ENCODE data around the gene TKTL1.
A peak's percentile ranks its signal among the peaks of the same experiment; 100 is the strongest.
"Not testable (repeated sequence)": the region's sequence is repeated elsewhere in the genome, so short reads cannot be mapped to it uniquely, and the experiment has no call there.

TKTL1 gene

DNA sequence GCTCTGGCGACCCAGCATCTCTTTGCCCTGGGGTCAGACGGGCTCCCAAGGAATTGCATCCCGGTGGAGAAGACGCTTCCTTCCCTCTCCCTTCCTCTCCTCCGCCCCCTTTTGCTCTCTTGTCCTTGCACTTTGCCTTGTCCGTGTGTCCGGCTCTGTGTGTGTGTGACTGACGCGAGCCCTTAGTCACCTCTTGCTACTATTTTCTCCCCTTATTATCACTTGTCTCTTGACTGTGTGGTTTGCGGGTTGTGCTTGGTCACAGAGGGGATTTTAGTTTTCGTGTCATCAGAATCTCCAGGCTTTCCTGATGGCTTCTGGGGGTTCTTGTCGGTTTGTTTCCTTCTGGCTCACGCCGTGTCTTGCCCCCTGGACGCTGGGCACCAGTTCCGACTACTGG lies 47.5 kb downstream of the TKTL1 start:
- not testable (repeated sequence) for DNase-seq

DNA sequence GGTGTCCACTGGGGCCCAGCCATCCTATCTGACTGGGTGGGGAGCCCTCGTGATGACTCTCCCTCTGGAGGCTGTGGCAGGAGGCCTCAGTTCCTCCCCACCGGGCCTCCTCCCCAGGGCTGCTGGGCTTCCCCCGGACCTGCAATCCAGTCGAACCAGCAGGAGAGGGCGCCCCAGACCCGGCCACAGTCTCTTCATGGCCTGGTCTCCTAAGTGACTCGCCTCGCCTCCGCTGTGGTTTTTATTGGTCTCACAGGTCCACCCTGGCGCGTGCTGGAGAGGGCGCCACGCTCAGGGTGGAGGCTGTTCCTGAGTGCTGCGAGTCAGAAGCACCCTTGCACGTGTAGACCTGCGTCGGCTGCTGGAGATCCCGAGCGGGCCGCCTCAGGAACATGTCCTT lies 48.0 kb downstream of the TKTL1 start:
- not testable (repeated sequence) for DNase-seq

DNA sequence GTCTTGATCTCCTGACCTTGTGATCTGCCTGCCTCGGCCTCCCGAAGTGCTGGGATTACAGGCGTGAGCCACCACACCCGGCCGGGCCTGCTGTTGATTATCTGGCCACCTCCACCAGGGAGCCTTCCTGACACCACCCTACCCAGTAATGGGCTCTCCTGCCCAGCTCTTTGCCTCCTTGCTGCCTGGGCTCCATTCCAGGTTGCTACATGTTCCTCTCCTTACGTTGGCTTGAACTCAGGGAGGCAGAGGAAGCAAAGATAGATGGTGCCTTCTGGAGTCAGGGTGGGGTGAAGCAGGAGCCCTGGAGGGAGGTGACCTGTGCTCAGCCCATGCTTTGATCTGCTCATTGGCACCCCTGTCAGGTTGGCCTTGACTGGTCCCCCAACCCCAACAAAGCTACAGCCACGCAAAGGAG lies 52.5 kb downstream of the TKTL1 start:
- DNase-seq, result no peak

DNA sequence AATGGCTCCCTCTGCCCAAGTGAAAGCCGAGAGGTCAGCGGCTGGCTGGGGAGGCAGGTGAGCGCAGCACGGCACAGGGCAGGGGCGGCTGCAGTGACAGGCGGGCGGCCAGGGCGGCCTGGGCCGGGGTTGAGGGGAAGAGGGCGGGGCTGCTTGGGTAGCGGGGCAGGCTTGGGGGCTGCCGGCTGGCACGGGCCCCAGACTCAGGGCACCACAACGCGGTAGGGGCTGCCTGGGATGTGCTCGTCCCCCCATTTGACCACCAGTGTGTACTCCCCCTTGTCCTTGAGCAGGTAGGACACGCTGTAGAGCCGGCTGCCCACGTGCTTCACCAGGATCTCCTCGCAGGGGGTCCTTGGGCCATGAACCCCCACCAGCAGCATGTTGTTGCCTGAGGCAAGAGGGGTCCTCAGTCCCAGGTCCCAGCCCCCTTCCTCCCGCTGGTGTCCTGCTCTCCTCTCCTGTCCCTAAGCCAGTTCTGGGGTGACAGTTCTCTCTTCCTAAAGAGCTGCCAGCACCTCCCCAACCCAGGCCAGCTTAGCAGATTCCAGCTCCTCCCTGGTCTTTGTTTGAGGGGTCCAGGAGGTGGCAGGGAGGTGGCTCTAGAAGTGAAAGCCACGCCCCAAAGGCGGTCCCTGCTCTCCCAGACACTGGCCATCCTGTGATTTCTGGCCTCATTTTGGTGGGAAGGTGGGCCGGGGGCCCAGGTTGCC lies 53.2 kb downstream of the TKTL1 start:
- DNase-seq, result no peak

DNA sequence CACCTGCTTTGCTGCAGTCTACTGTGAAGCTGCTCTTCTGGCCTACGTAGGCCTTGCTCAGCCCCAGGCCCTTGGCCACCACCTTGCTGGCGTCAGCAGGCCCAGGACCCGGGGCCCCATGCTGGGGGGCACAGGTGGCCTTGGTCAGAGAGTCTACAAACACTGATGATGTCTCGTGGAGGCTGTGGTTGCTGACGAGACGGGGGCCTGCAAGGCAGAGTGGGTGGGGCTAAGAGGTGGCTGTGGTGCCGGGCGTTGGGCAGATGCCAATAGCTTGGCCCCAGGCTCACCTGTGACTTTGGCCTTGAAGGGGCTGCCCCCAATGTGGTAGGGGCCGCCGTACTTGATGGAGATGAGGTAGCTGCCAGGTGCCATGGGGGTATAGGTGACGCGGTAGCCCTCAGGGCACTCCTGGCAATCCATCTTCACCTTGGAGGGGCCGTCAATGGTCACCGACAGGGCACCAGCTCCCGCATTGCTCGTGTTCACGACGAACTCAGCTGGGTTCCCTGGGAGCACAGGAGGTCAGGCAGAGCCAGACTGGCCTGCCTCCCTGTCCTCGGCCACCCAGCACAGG lies 53.9 kb downstream of the TKTL1 start:
- DNase-seq, result no peak

DNA sequence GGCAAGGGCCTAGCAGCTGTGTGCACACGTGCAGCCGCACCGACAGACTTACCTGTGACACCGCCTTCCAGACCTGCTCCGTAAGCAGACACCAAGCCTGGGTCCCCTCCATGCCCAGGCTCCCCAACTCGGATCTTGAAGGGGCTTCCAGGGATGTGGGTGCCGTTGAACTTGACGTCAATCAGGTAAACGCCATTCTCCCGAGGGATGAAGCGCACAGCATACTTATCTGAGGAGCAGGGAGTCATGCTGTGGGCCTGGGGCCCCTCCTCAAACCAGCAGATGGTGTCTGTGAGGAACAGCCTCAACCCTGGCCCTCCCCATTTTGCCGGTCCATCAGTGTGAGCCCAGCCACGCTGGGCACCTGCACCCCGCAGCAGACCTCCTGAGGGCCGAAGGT lies 54.4 kb downstream of the TKTL1 start:
- DNase-seq, result no peak

DNA sequence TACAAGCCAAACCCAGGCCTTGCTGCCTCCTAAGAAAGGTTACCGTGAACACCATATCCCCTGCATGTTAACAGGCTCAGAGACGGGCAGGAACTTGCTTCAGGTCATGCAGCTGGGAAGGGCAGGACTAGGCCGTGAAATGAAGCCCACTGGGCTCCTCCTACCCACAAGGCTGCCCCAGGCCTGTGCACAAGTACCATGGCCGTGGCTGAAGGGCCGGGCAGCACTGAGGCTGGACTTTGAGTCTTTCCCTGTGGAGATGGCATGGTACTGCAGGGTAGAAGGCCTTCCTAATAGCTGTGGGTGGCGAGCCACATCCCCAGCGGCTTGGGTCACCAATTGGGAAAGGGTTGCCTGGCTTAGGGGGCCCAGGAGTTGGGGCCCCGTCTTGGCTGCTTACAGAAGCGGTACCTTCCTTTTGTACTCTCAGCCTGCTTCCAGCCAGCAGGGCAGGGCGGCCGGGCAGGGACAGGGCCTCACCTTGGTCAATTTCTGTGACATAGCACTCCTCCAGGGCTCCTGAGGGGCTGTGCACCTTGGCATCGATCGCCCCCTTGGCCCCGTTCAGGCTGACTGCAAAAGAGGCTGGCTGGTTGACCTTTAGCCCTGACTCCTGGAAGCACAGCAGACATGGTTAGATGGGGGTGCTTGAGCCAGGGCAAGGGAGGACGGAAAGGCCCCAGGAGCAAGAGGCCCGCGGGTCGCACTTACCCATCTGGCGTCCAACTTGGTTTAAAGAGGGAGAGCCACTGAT lies 55.0 kb downstream of the TKTL1 start:
- DNase-seq, result no peak

DNA sequence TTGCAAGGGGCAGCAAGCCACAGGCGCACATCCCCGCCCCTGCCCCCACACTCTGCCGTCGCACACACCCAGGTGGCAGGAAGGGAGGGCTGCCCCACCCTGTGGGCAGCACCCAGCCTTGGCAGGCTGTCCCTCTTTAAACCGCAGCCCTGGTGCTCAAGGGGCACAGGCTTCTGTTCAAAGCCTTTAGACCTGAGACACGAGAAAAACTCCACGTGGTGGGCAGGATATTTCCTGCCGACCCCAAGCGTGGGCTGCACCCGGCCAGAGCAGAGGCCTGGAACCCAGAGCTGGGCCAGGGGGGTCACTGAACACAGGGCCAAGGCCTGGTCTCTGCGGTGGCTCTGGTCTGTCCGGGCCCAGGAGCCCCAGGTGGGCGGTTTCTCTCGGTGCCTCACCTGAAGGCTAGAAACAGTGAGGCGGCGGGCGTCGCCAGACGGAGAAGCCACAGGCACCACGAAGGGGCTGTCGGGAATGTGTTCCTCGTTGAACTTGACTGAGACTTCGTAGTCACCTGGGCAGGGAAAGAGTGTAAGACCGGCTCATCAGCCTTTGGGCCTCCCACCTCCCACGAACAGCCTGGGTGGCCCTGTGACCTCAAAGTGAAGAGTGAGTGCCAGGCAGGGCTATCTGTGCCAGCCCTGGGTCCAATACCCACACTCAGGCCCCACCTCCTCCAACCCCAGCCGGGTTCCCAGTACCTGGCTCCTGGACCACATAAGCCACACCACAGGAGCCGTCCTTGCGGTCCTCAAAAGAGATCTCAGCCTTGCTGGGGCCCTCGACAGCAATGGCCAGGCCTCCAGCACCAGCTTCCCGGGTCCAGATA lies 55.8 kb downstream of the TKTL1 start:
- no peak for DNase-seq

DNA sequence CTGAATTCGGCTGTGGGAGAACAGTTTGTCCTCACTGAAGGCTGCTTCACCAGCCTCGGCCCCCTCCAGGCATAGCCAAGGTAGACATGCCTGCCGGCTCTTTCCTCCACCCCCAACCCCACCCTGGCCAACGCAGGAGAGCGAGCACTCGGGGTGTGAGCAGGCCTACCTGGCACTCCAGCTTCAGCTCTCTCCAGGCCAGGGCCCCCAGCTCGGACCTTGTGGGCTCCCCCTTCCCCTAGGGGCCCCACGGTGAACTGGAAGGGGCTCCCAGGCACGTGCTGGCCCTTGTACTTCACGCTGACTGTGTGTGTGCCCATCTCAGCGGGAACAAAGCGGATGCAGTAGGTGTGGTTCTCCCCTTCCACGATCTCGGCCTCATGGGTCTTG lies 56.4 kb downstream of the TKTL1 start:
- DNase-seq, result no peak

DNA sequence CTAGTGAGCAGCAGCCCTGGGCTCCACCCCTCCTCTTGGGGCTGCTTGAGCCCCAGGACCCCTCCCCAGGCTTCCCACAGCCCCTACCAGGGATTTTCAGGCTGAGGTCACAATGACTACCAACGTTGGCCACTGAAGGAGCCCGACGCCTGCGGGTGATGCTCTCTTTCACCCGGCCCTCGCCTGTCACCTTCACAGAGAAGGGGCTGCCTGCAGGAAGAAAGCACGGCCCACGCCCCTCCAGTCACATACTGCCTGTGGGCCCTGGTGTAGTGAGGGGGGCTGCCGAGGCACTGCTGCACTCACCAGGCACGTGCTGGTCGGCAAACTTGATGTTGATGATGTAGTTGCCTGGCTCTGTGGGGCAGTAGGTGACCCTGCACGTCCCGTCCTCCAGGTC lies 56.9 kb downstream of the TKTL1 start:
- DNase-seq, result no peak

DNA sequence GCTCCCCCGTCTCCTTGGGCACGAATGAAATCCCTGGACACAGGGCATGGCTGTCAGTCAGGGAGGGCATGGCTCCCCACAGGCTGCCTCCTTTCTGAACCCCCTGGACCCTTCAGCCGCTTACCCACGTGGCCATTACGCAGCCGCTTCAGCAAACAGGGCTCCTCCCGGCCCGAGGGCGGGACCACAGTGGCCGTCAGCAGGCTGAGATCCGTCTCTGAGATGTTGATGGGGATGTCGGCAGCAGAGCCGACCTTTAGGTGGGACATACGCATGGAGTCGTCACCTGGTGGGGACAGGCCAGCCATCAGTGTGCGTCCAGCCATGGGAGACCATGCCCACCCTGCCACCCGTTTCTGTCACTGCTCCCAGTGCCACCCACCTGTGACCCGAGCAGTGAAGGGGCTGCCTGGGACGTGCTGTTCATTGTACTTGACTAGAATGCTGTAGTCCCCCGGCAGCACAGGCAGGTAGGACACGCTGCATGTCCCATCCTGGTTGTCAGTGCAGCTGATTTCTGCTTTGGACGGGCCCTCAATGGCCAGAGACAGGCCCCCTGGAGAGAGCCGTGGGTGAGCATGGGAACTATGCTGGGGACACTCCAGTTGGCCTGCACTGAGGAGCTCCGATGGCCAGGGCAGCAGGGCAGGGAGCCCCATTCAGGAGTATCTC lies 57.7 kb downstream of the TKTL1 start:
- no peak for DNase-seq

DNA sequence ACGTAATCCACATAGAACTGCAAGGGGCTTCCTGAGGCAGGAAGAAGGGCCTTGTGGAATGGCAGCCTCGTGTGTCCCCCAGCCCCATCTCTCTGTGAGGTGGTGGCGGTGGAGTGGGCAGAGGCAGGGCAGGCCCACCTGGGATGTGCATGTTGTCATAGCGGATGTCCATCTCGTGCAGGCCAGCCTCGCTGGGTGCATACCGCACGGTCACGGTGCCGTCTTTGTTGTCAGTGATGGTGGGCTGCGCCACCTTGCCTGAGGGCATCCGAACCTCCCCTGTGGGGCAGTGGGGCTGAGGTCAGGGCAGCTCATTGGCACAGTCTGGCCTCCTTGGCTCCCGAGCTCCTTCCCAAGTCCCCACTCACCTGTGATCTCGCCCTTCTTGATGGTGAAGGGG lies 58.4 kb downstream of the TKTL1 start:
- no peak for DNase-seq

DNA sequence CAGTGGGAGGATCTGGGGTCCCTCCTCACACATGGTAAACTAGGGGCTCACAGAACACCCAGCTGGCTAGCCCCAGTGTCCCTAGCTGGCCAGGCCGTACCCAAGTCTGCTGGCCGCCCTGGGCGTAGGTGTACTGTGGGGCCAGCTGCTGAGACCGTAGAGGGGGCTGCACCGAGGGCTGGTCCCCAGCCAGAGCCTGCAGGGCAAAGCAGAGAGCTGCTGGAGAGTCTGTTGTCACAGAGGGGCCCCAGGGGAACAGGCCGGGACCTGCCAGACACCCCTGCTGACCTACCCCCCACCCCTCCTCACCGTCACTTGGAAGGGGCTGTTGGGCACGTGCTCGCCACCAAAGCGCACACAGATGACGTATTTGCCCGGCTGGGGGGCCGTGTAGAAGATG lies 58.9 kb downstream of the TKTL1 start:
- no peak for DNase-seq

DNA sequence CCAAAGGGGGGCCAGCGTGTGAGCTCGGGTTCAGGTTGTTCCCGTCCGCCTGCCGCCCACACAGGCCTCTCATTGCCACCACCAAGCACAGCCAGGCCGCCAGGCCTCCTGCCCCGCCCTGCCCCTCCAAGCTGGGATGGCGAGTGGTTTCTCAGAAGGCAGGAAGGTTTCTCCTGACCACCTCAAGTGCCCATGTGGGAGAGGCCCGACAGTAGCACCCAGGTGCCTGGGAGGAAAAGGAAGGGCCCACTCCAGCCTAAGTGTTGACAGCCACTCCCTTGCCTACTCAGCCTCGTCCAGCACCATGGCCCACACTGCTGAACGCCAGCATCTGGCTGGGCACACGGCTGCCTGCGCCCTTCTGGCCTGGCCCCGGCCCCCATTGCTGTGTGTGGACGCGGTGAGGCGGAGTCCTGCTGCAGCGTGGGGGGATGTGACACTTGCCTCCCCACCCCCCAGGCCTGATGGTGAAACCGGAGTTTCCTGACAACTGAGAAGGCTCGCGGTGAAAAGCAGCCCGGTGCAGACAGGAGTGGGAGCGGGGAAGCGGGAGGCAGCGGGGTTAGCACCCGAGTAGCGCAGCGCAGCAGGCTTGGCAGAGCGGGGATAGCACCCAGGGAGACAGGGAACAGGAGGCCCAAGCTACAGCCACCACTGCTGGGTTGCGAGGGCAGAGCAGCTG lies 59.6 kb downstream of the TKTL1 start:
- no peak for DNase-seq

DNA sequence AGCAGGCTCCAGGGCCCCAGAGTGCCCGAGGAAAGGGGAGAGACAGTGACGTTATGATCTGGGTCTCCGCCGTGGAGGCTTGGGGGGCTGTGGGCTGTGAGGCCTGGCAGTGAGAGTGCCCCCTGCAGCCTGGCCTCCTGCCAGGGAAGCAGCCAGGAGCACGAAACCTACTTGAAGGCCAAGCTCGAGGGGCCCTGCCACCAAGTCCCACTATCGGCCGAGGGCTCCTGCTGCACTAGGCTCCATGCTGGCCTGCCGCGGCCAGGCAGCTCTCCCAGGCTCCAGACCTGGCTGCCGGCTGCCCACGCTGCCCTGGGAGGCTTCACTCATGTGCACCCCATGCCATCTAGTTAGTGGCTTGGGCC lies 60.2 kb downstream of the TKTL1 start:
- DNase-seq, result peak in 1 of 56 donors; percentile 16

DNA sequence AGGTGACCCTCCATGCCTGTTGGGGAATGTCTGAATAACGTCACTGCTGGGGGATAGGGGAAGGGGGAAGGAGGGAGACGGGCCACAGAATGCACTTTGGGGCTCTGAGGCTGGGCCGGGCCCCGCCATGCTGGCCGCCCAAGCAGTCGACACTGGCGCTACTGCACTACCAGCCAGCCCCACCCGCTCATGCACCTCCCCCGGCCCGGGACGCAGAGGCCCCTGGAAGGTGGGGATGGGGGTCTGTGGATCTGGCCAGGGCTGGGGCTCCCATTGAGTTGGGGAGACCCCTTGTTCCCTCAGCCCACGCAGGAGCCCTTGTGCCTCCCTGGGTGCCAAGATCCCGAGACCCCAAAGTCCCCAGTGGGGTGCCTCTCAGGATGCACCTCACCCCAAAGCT lies 61.0 kb downstream of the TKTL1 start:
- no peak for DNase-seq

DNA sequence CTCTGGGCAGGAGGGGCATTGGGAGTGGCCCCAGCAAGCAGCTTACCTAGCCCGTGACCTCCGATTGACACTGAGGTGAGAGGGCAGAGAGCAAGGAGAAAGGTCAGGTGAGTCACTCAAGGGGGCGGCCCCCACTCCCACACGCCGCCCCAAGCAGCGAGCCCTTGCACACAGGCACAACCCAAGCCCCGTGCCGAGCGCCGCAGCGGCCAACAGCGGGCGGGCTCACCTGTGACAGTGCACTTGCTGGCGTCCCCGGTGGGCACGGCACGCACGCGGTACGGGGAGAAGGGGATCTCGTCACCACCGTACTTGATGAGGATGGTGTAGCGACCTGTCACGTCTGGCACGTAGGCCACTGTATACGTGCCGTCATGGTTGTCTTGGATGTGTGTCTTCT lies 61.6 kb downstream of the TKTL1 start:
- DNase-seq, result no peak

DNA sequence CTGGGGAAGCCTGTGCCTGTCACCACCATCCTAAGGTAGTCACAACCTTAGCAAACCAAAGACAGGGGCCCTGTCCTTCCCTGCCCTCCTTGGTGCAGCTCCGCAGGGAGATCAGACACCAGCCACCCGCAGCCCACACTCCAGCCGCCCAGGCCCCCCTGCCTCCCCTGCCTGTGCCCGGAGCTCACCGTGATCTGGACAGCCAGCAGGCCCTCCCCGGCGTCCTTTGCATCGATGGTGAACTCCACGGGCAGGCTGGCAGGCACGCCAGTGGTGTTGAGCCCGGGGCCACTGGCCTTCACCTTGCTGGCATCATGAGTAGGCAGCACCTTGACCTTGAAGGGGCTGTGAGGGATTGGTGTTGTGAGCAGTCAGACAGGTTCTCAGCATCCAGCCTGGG lies 62.4 kb downstream of the TKTL1 start:
- no peak for DNase-seq

DNA sequence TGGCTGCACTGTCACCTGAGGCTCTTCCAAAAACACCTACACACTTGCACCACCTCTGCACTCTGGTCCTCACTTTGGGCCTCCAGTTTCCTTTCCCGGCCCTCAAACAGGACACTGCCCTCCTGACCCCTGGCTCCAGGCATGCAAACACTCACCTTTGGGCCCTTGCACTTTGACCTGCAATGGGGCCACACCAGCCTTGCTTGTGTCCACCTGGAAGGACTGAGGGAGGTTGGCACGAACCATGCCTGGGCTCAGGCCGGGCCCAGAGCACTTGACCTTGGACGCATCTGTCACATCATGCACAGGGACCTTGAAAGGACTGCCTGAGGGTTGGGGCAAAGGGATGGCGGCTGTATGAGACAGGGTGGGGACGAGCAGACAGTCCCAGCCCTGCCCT lies 63.2 kb downstream of the TKTL1 start:
- no peak for DNase-seq

DNA sequence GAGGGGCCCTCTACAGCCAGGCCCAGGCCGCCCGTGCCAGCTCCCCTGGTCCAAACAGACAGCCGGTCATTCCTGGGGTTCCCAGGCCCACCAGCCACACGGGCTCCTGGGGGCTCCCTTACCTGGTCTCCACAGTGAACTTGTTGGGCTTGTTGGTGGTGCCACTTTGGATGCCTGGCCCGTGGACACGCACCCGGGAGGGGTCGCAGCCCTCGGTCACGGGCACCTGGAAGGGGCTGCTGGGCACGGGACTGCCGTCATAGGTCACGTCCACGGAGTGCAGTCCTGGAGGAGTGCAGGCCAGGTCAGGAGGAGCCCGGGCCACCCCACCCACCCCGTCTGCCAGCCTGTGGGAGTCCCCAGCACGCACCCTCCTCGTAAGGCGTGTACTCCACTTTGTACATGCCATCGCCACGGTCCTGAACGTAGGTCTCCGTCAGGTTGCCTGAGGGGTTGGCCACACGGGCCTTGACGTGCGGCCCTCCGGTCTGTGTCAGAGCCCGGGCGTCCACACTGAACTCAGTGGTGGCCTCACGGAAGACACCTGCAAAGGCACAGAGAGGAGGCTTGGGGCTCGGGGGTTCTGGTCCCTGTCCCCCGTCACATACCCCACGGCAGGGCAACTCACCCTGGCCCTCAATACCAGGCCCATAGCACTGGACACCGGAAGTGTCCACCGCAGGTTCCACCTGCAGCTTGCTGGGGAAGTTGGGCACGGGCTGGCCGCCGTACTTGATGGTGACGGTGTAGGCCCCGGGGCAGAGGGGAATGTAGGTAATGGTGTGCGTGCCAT lies 64.0 kb downstream of the TKTL1 start:
- no peak for DNase-seq

All from amygdala (tissue), 56 donors.